Esophagus muscularis mucosa (tissue), 4 donors: ENCODE results near the gene C1QTNF5. TPM values are rescaled to one million over a fixed set of nuclear protein-coding genes. Genes with fewer than 3 reads are reported as not detected.

ENCODE experiments used
- DNase-seq: peaks from one replicate; pipeline ENCODE4 v3.0.0-alpha.2; 2017; ENCODE audit errors: extremely low spot score
- H3K27ac ChIP-seq, 4 donors: fragments of 200-600 bp; sonication (generic); replicated peaks in 1 of 4; 1 replicate in 3 of 4; 2 replicates in 1 of 4; pipeline ENCODE4 v1.5.1; 2016 to 2019; ENCODE audit warnings: mild to moderate bottlenecking in 1 of 4
- H3K27me3 ChIP-seq, 4 donors: fragments of 200-600 bp; sonication (generic); one replicate each; pipeline versions ENCODE4 v1.5.1 to v1.6.0; 2016 to 2019
- H3K36me3 ChIP-seq, 4 donors: fragments of 200-600 bp; sonication (generic); one replicate each; pipeline ENCODE4 v1.5.1; 2016 to 2019
- H3K4me1 ChIP-seq, 4 donors: fragments of 200-600 bp; sonication (generic); one replicate each; pipeline ENCODE4 v1.5.1; 2016 to 2019
- H3K4me3 ChIP-seq, 4 donors: fragments of 200-600 bp; sonication (generic); 1 replicate in 2 of 4; 2 replicates in 2 of 4; pipeline ENCODE4 v1.5.1; 2016 to 2019; ENCODE audit warnings: mild to moderate bottlenecking in 4 of 4, moderate library complexity in 1 of 4
- H3K9me3 ChIP-seq, 4 donors: fragments of 200-600 bp; sonication (generic); 1 replicate in 3 of 4; 2 replicates in 1 of 4; pipeline ENCODE4 v1.5.1; 2016 to 2019
- EP300 ChIP-seq: sonication (generic); formaldehyde crosslinking; IDR thresholded peaks from one replicate; pipeline ENCODE4 v1.6.1; 2017; ENCODE audit warnings: antibody characterized with exemption
- POLR2A ChIP-seq: fragments of 450-650 bp; IDR thresholded peaks from one replicate; pipeline ENCODE4 v1.6.1; 2017; ENCODE audit warnings: antibody characterized with exemption, moderate library complexity, mild to moderate bottlenecking, low read depth
- POLR2AphosphoS5 ChIP-seq, 2 donors: sonication (generic); formaldehyde crosslinking; IDR thresholded peaks; one replicate each; pipeline ENCODE4 v1.6.1; 2017; ENCODE audit warnings: antibody characterized with exemption in 2 of 2
- WGBS: methylation state at CpG from one replicate; pipeline ENCODE4 v1.1.5; 2018; 5-methylcytosine and 5-hydroxymethylcytosine counted together
- intact Hi-C: fragments of 100-400 bp; cut with DNase I; formaldehyde crosslinking; loops from one replicate; pipeline ENCODE4 v1.15.1; 2023
- total RNA-seq, 4 donors: library from RNA; depleted of rRNA; stranded (reverse); fragments of >200 nt; gene quantifications; one replicate each; pipeline versions ENCODE4 v1.1.0 to v1.2.1, GENCODE V29; 2016
- TF ChIP-seq, protein P1 (sequence below), 3 experiments: fragments of 200-600 bp in 2 of 3; fragments of 450-650 bp in 1 of 3; sonication (generic) in 2 of 3; IDR thresholded peaks; one replicate each; pipeline ENCODE4 v1.5.1; 2017 to 2019; ENCODE audit warnings: antibody characterized with exemption in 3 of 3, mild to moderate bottlenecking in 2 of 3, moderate library complexity in 1 of 3

The C1QTNF5 gene
- total RNA-seq, 4 donors from 2014 or later = 23.7 to 74.3 (median 51.6) TPM

- no peaks in the 10 kb centered on the region for H3K9me3 ChIP-seq
- intact Hi-C loops = no loop called here
- no peak for DNase-seq
- H3K4me1 ChIP-seq = peaks cover 14 to 25% (median 23%) of the 10 kb centered on the region in 4 donors
- no peak overlapping the region for H3K27ac ChIP-seq
- TF ChIP-seq POLR2A = no peak
- TF ChIP-seq, protein P1, sequence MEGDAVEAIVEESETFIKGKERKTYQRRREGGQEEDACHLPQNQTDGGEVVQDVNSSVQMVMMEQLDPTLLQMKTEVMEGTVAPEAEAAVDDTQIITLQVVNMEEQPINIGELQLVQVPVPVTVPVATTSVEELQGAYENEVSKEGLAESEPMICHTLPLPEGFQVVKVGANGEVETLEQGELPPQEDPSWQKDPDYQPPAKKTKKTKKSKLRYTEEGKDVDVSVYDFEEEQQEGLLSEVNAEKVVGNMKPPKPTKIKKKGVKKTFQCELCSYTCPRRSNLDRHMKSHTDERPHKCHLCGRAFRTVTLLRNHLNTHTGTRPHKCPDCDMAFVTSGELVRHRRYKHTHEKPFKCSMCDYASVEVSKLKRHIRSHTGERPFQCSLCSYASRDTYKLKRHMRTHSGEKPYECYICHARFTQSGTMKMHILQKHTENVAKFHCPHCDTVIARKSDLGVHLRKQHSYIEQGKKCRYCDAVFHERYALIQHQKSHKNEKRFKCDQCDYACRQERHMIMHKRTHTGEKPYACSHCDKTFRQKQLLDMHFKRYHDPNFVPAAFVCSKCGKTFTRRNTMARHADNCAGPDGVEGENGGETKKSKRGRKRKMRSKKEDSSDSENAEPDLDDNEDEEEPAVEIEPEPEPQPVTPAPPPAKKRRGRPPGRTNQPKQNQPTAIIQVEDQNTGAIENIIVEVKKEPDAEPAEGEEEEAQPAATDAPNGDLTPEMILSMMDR (IDR thresholded peaks at IDR 0.05) = no peak
- no peak for TF ChIP-seq EP300
- TF ChIP-seq POLR2AphosphoS5 (IDR thresholded peaks at IDR 0.05) = no peak
- 66% methylated on average over 8 of the region's 14 CpGs for WGBS
- H3K4me3 ChIP-seq = no peak overlapping the region
- H3K36me3 ChIP-seq = no peaks in the 10 kb centered on the region
- H3K27me3 ChIP-seq = no peaks in the 10 kb centered on the region
Measured at GRCh38 chr11:119344291-119345010, 3.8 kb upstream of the C1QTNF5 start.

GRCh38 chr11:119343726-119344125, 3.0 kb upstream of the C1QTNF5 start:
- no peak overlapping the region for H3K27ac ChIP-seq
- H3K9me3 ChIP-seq = no peaks in the 10 kb centered on the region
- H3K36me3 ChIP-seq = no peaks in the 10 kb centered on the region
- no peak overlapping the region for H3K4me3 ChIP-seq
- no peaks in the 10 kb centered on the region for H3K27me3 ChIP-seq
- 88% methylated on average over 4 of the region's 7 CpGs for WGBS
- H3K4me1 ChIP-seq = peaks cover 22 to 33% (median 31%) of the 10 kb centered on the region in 4 donors
- DNase-seq = no peak
- no peak for TF ChIP-seq POLR2AphosphoS5 (IDR thresholded peaks at IDR 0.05)
- TF ChIP-seq POLR2A = no peak
- TF ChIP-seq, protein P1 (IDR thresholded peaks at IDR 0.05) = no peak
- TF ChIP-seq EP300 = no peak
- intact Hi-C loops = no loop called here

DNA sequence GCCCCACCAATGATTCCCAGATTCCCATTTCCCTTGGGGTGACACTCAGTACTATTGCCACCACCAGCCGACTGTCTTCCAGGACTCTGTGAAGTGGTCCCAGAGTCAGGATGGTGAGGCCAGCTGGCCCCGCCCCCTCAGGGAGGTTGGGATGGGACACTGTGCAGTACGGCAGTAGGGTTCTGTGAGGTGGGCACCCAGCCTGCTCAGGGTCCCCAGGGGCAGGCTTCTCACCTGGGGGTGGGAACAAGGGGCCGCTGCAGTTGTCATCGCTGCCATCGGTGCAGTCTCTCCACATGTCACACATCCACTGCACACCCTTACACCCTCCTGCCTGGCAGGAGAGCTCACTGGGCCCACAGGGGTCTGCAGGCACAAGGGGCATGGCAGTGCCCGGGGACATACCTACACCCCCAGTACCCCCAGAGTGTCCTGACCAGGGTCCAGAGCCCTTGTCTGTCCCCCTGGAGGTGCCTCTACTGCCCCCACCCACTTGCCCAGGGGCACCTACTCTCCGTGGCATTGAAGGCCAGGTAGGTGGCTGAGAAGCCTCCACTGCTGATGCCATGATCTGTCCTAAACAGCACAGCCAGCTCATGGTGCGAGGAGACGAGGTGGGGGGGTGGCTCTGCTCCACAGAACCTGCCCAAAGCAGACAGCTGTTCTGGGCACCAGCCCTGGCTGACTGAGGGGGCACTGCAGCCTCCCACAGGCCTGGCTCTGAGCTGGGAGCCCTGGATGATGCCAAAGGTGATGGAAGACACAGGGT, 1.9 kb upstream of the C1QTNF5 start:
- H3K9me3 ChIP-seq = no peaks in the 10 kb centered on the region
- H3K4me3 ChIP-seq = no peak overlapping the region
- no peaks in the 10 kb centered on the region for H3K36me3 ChIP-seq
- peaks cover 33 to 44% (median 43%) of the 10 kb centered on the region in 4 donors for H3K4me1 ChIP-seq
- H3K27me3 ChIP-seq = no peaks in the 10 kb centered on the region
- no peak for DNase-seq
- no peak overlapping the region for H3K27ac ChIP-seq
- TF ChIP-seq EP300 = no peak
- TF ChIP-seq, protein P1 (IDR thresholded peaks at IDR 0.05) = no peak
- TF ChIP-seq POLR2A = no peak
- TF ChIP-seq POLR2AphosphoS5 (IDR thresholded peaks at IDR 0.05) = no peak
- intact Hi-C loops = no loop called here
- 95% methylated on average over 4 of the region's 10 CpGs for WGBS

DNA sequence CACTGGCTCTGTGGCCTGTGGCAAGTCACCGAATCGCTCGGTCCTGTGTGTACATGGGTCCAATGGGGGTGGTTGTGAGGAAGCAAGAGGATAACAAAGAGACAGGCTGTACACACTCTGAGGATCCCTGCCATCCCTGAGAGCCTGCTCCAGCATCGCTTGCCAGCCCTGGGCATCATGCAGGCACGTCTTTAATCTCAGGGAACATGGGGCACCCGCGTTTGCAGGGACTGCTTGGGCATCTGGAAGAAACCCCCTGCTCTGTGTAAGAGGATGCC, 1.3 kb upstream of the C1QTNF5 start:
- no peak overlapping the region for H3K27ac ChIP-seq
- intact Hi-C loops = no loop called here
- 88% methylated on average over 5 of the region's 7 CpGs for WGBS

More for the DNA sequence above, 1.3 kb upstream of the C1QTNF5 start:
- Histone ChIP-seq H3K9me3 (no peaks in the 10 kb centered on the region), H3K4me3 (no peak overlapping the region), H3K27me3 (no peaks in the 10 kb centered on the region), H3K36me3 (peaks cover 0 to 3% (median 2%) of the 10 kb centered on the region in 4 donors), H3K4me1 (peaks cover 33 to 50% (median 48%) of the 10 kb centered on the region in 4 donors)
- no peak for TF ChIP-seq POLR2A
- no peak for TF ChIP-seq EP300
- TF ChIP-seq, protein P1 (IDR thresholded peaks at IDR 0.05) = no peak
- TF ChIP-seq POLR2AphosphoS5 (IDR thresholded peaks at IDR 0.05) = no peak
- DNase-seq = no peak
